Ovary (tissue), 9 donors: Measurements from ENCODE around the gene GALNT6. TPM values are rescaled to one million over a fixed set of nuclear protein-coding genes. Genes with fewer than 3 reads are reported as not detected.

Source experiments
- DNase-seq, 5 donors: peaks; one replicate each; pipeline ENCODE4 v3.0.0-alpha.2; 2019 to 2020
- H3K27ac ChIP-seq, 2 donors: fragments of 200-600 bp; one replicate each; pipeline versions ENCODE4 v1.5.1 to v1.8.0; 2019 to 2022
- H3K27me3 ChIP-seq: fragments of 200-600 bp; one replicate; pipeline ENCODE4 v1.8.0; 2022
- H3K36me3 ChIP-seq: fragments of 200-600 bp; sonication (generic); one replicate; pipeline ENCODE4 v1.5.1; 2019
- H3K4me1 ChIP-seq: one replicate; pipeline ENCODE4 v1.8.1; 2013; ENCODE audit warnings: mild to moderate bottlenecking, moderate library complexity; ENCODE audit not compliant: insufficient read depth
- H3K4me3 ChIP-seq: fragments of 200-600 bp; sonication (generic); one replicate; pipeline ENCODE4 v1.5.1; 2017
- H3K9me3 ChIP-seq, 2 donors: fragments of 200-600 bp in 1 of 2; sonication (generic) in 1 of 2; one replicate each; pipeline versions ENCODE4 v1.5.1 to v1.8.1; 2013 to 2019; ENCODE audit warnings: mild to moderate bottlenecking in 1 of 2, moderate library complexity in 1 of 2
- CTCF ChIP-seq, 3 donors: fragments of 450-650 bp in 2 of 3; fragments of 200-600 bp in 1 of 3; IDR thresholded peaks; one replicate each; pipeline versions ENCODE4 v1.5.1 to v1.8.0; 2016 to 2022; ENCODE audit warnings: antibody characterized with exemption in 3 of 3, mild to moderate bottlenecking in 1 of 3
- EP300 ChIP-seq: sonication (generic); formaldehyde crosslinking; IDR thresholded peaks from one replicate; pipeline ENCODE4 v1.6.1; 2017; ENCODE audit warnings: antibody characterized with exemption
- POLR2A ChIP-seq: fragments of 450-650 bp; IDR thresholded peaks from one replicate; pipeline ENCODE4 v1.6.1; 2017; ENCODE audit warnings: antibody characterized with exemption, mild to moderate bottlenecking, moderate library complexity
- WGBS, 3 donors: extraction: QIAGEN DNeasy Blood & Tissue Kit in 1 of 3; methylation state at CpG; one replicate each; pipeline versions ENCODE4 v1.1.5 to v1.1.7; 2013 to 2017; 5-methylcytosine and 5-hydroxymethylcytosine counted together
- intact Hi-C, 4 donors: fragments of 100-400 bp; cut with DNase I; formaldehyde crosslinking; loops; one replicate each; pipeline versions ENCODE4 v1.11.0 to v1.15.1; 2022 to 2023
- polyA plus RNA-seq, 2 donors: library from polyadenylated mRNA; stranded (reverse); fragments of 200-250 nt in 1 of 2; fragments of 350-450 nt in 1 of 2; fragmentation: Illumina TruSeq in 1 of 2; extraction: RNeasy Lipid Tissue Mini Kit (QIAGEN cat#74804) in 1 of 2; gene quantifications; one replicate each; pipeline ENCODE4 v1.2.3, GENCODE V29; 2013 to 2014
- total RNA-seq, 7 donors: library from RNA; depleted of rRNA in 2 of 7; stranded (reverse); fragments of >200 nt in 2 of 7; fragmentation: NEBNext Ultra II Directional in 3 of 7; extraction: Animal tissue kit (Norgen Biotek cat#: 25700) in 3 of 7; gene quantifications; one replicate each; pipeline versions ENCODE4 v1.1.0 to v1.2.4, GENCODE V29; 2016 to 2023
- donor health status: DM: no; HTN: no; CAD: no; lungs with moderate emphysema.
- donor health status: DM: no; HTN: no; CAD: no.
- donor health status: Bipolar disorder and iron deficiency.
- donor health status: DM: yes; HTN: yes; CAD: no.
- donor health status: DM: no; HTN: no; CAD: no.
- donor health status: DM: yes; HTN: yes; CAD: no.

The GALNT6 gene
- total and polyA plus RNA-seq, 9 donors = 0.51 to 14.5 (median 2.7) TPM

GRCh38 chr12:51360315-51360714 lies 30.9 kb downstream of the GALNT6 start:
- Histone ChIP-seq H3K27ac (no peak overlapping the region), H3K9me3 (no peaks in the 10 kb centered on the region), H3K4me3 (no peak overlapping the region), H3K27me3 (no peaks in the 10 kb centered on the region), H3K4me1 (no peaks in the 10 kb centered on the region), H3K36me3 (no peaks in the 10 kb centered on the region)
- DNase-seq = no peak
- WGBS, 3 donors = 91 to 95% (median 91%) methylated on average over 2 of the region's 2 CpGs
- TF ChIP-seq POLR2A = no peak
- TF ChIP-seq EP300 = no peak
- no peak for TF ChIP-seq CTCF (IDR thresholded peaks at IDR 0.05)
- intact Hi-C loops = no loop called here

DNA sequence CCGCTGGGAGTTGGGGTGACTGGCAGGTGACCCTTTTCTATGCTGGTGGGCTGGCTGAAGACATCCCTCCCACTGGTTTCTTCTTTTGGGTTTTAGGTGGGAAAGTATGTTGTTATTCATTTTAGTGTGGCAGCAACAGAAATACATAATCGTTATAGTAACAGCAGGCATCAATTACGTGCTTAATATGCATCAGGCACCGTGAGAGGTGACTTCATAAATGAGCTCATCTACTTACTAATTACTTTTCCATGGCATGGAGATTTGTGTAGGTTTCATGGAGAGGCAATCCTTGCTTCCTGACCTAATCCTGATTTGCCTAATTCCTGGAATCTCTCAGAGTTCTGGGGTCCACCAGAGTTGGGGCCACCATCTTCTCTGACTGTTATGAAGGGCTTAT lies 31.4 kb downstream of the GALNT6 start:
- H3K27me3 ChIP-seq = no peaks in the 10 kb centered on the region
- H3K4me1 ChIP-seq = no peaks in the 10 kb centered on the region
- WGBS, 3 donors = 83 to 93% (median 87%) methylated on average over 4 of the region's 4 CpGs
- no peak for TF ChIP-seq CTCF (IDR thresholded peaks at IDR 0.05)
- no peak for TF ChIP-seq POLR2A
- TF ChIP-seq EP300 = no peak
- H3K27ac ChIP-seq = no peak overlapping the region
- no peak for DNase-seq
- no peak overlapping the region for H3K4me3 ChIP-seq
- H3K36me3 ChIP-seq = no peaks in the 10 kb centered on the region
- no peaks in the 10 kb centered on the region for H3K9me3 ChIP-seq
- intact Hi-C loops = no loop called here

DNA sequence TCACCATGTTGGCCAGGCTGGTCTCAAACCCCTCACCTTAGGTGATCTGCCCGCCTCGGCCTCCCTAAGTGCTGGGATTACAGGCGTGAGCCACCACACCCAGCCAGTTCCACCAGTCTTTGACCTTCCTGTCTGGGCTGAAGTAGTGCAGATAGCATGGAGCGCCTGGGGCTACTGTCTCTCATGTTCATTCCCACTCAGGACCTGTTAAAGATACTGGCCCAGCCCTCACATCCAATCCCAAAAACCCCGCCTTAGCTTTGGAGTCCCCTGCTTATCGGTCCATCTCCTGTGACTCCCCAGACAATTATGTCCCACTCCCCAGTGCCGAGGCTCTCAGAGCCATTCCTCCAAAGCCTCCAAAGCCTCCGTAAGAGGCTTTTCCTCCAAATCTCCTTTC lies 32.7 kb downstream of the GALNT6 start:
- TF ChIP-seq EP300 (no peak), CTCF (IDR thresholded peaks at IDR 0.05) (no peak)
- Histone ChIP-seq H3K9me3 (no peaks in the 10 kb centered on the region), H3K4me1 (no peaks in the 10 kb centered on the region), H3K27ac (no peak overlapping the region), H3K4me3 (no peak overlapping the region), H3K27me3 (no peaks in the 10 kb centered on the region), H3K36me3 (no peaks in the 10 kb centered on the region)
- DNase-seq = no peak
- intact Hi-C loops = no loop called here
- WGBS, 3 donors = 93 to 97% (median 97%) methylated on average over 8 of the region's 8 CpGs

- TF ChIP-seq CTCF (IDR thresholded peaks at IDR 0.05) (no peak), POLR2A (no peak), EP300 (no peak)
- Histone ChIP-seq H3K27ac (no peak overlapping the region), H3K9me3 (no peaks in the 10 kb centered on the region), H3K27me3 (no peaks in the 10 kb centered on the region), H3K4me1 (no peaks in the 10 kb centered on the region), H3K4me3 (no peak overlapping the region), H3K36me3 (no peaks in the 10 kb centered on the region)
- WGBS, 3 donors = 82 to 86% (median 85%) methylated on average over 10 of the region's 10 CpGs
- DNase-seq = no peak
- intact Hi-C loops = no loop called here
These were observed 33.7 kb downstream of the GALNT6 start for GRCh38 chr12:51357374-51358047.
